Hematopoietic multipotent progenitor cell (in vitro differentiated cells): ENCODE measurements around the gene FAM200B. TPM values are rescaled to one million over a fixed set of nuclear protein-coding genes. Genes with fewer than 3 reads are reported as not detected.

ENCODE experiments used
- DNase-seq, 3 donors: peaks; one replicate each; pipeline ENCODE4 v3.0.0-alpha.2; 2011 to 2015; ENCODE audit warnings: low read depth in 2 of 3, low spot score in 2 of 3
- total RNA-seq: library from RNA; depleted of rRNA; stranded (reverse); fragments of >200 nt; gene quantifications from one replicate; pipeline ENCODE4 v1.2.3, GENCODE V29; 2012

Gene FAM200B
- total RNA-seq, 1 donor: 8.3 TPM

- DNase-seq: no peak
Measured at GRCh38 chr4:15694431-15694830, 12.8 kb downstream of the FAM200B start.

- no peak for DNase-seq
Measured at GRCh38 chr4:15695240-15695699, 13.6 kb downstream of the FAM200B start.

GRCh38 chr4:15695729-15696128 lies 14.1 kb downstream of the FAM200B start:
- no peak for DNase-seq

GRCh38 chr4:15696866-15697265 lies 15.2 kb downstream of the FAM200B start:
- DNase-seq: no peak

- DNase-seq: peak; percentile 18 to 86 (median 79)
Measured at GRCh38 chr4:15702941-15703403, 21.3 kb downstream of the FAM200B start, which contains the start of gene BST1. Gene BST1 (plus strand): TSS chr4:15703065. CDS start chr4:15703145, 80 bp downstream.

- no peak for DNase-seq
Measured at GRCh38 chr4:15703439-15703838, 21.8 kb downstream of the FAM200B start.

- peak in 2 of 3 donors; percentile 5 to 21 for DNase-seq
Measured at GRCh38 chr4:15704129-15704528, 22.5 kb downstream of the FAM200B start.

- no peak for DNase-seq
Measured at GRCh38 chr4:15706646-15707362, 25.2 kb downstream of the FAM200B start.

- no peak for DNase-seq
Measured at GRCh38 chr4:15707363-15707715, 25.7 kb downstream of the FAM200B start.

GRCh38 chr4:15711762-15712161 lies 30.1 kb downstream of the FAM200B start:
- no peak for DNase-seq

- DNase-seq: no peak
Measured at GRCh38 chr4:15712214-15712613, 30.6 kb downstream of the FAM200B start.

GRCh38 chr4:15714141-15714540 lies 32.5 kb downstream of the FAM200B start:
- DNase-seq: no peak

- DNase-seq: no peak
Measured at GRCh38 chr4:15714646-15715435, 33.2 kb downstream of the FAM200B start.

- DNase-seq: no peak
Measured at GRCh38 chr4:15716115-15716514, 34.5 kb downstream of the FAM200B start.

GRCh38 chr4:15717086-15717485 lies 35.5 kb downstream of the FAM200B start:
- DNase-seq: no peak

- DNase-seq: no peak
Measured at GRCh38 chr4:15717657-15718416, 36.2 kb downstream of the FAM200B start.

- no peak for DNase-seq
Measured at GRCh38 chr4:15718465-15718864, 36.8 kb downstream of the FAM200B start.

GRCh38 chr4:15718959-15719358 lies 37.3 kb downstream of the FAM200B start:
- DNase-seq: no peak

- DNase-seq: no peak
Measured at GRCh38 chr4:15719506-15719905, 37.9 kb downstream of the FAM200B start.

GRCh38 chr4:15720851-15721250 lies 39.2 kb downstream of the FAM200B start:
- no peak for DNase-seq

GRCh38 chr4:15725608-15726007 lies 44.0 kb downstream of the FAM200B start:
- no peak for DNase-seq
